Osteoblast (primary cell): ENCODE results near the gene SORCS3. TPM values are rescaled to one million over a fixed set of nuclear protein-coding genes. Genes with fewer than 3 reads are reported as not detected.

Experiments used
- DNase-seq: peaks from one replicate; pipeline ENCODE4 v3.0.0; 2011; ENCODE audit warnings: low spot score, mixed read lengths; ENCODE audit not compliant: insufficient read length; ENCODE audit errors: missing footprints
- H2AFZ ChIP-seq: 2 replicates; pipeline ENCODE4 v1.6.0; 2011; ENCODE audit warnings: mild to moderate bottlenecking, low read length
- H3K27ac ChIP-seq: 2 replicates; pipeline ENCODE4 v1.5.1; 2011; ENCODE audit warnings: mild to moderate bottlenecking, low read depth, low read length, moderate library complexity
- H3K27me3 ChIP-seq: 2 replicates; pipeline ENCODE4 v1.6.0; 2012; ENCODE audit warnings: mild to moderate bottlenecking, control low read depth, inconsistent platforms, low read length, moderate library complexity; ENCODE audit not compliant: insufficient read depth
- H3K36me3 ChIP-seq: 2 replicates; pipeline ENCODE4 v1.5.1; 2011; ENCODE audit warnings: mild to moderate bottlenecking, low read length, control low read depth, moderate library complexity; ENCODE audit not compliant: insufficient read depth
- H3K4me1 ChIP-seq: 2 replicates; pipeline ENCODE4 v1.5.1; 2011; ENCODE audit warnings: mild to moderate bottlenecking, low read length, control low read depth, moderate library complexity; ENCODE audit not compliant: insufficient read depth
- H3K4me2 ChIP-seq: 2 replicates; pipeline ENCODE4 v1.6.0; 2011; ENCODE audit warnings: mild to moderate bottlenecking, low read length; ENCODE audit not compliant: insufficient read depth
- H3K4me3 ChIP-seq: fragments of 200-600 bp; sonication (generic); 3 replicates; pipeline ENCODE4 v1.5.1; 2012; ENCODE audit warnings: mild to moderate bottlenecking, low read length, inconsistent platforms; ENCODE audit not compliant: insufficient read depth
- H3K79me2 ChIP-seq: 2 replicates; pipeline ENCODE4 v1.6.0; 2012; ENCODE audit warnings: mild to moderate bottlenecking, low read length, control low read depth, inconsistent platforms; ENCODE audit not compliant: insufficient read depth
- H3K9me3 ChIP-seq: 2 replicates; pipeline ENCODE4 v1.5.1; 2011; ENCODE audit warnings: low read depth, low read length, control low read depth
- H4K20me1 ChIP-seq: 2 replicates; pipeline ENCODE4 v1.6.0; 2012; ENCODE audit warnings: mild to moderate bottlenecking, low read length, control low read depth; ENCODE audit not compliant: insufficient read depth
- CTCF ChIP-seq: IDR thresholded peaks from 2 replicates; pipeline ENCODE4 v1.5.1; 2011; ENCODE audit warnings: mild to moderate bottlenecking, low read depth, low read length, moderate library complexity; ENCODE audit errors: extremely low read depth
- total RNA-seq: library from RNA; depleted of rRNA; stranded (reverse); fragments of >200 nt; gene quantifications from 2 replicates; pipeline ENCODE4 v1.2.3, GENCODE V29; 2012

Gene SORCS3
- total RNA-seq, 1 donor: not detected

- TF ChIP-seq CTCF: no peak
- Histone ChIP-seq H3K36me3 (no peaks in the 10 kb centered on the region), H3K27me3 (no peaks in the 10 kb centered on the region), H2AFZ (no peak overlapping the region), H3K4me1 (no peaks in the 10 kb centered on the region), H4K20me1 (no peaks in the 10 kb centered on the region), H3K79me2 (no peaks in the 10 kb centered on the region), H3K27ac (no peak overlapping the region), H3K4me3 (no peak overlapping the region), H3K4me2 (no peak overlapping the region), H3K9me3 (no peaks in the 10 kb centered on the region)
- DNase-seq: no peak
Measured at GRCh38 chr10:104680467-104681401, 39.6 kb downstream of the SORCS3 start.

- Histone ChIP-seq H3K36me3 (no peaks in the 10 kb centered on the region), H2AFZ (no peak overlapping the region), H3K27ac (no peak overlapping the region), H4K20me1 (no peaks in the 10 kb centered on the region), H3K4me3 (no peak overlapping the region), H3K9me3 (no peaks in the 10 kb centered on the region), H3K79me2 (no peaks in the 10 kb centered on the region), H3K27me3 (no peaks in the 10 kb centered on the region), H3K4me1 (no peaks in the 10 kb centered on the region), H3K4me2 (no peak overlapping the region)
- no peak for DNase-seq
- no peak for TF ChIP-seq CTCF
Measured at GRCh38 chr10:104681485-104681884, 40.4 kb downstream of the SORCS3 start.

- H3K4me2 ChIP-seq: no peak overlapping the region
- no peak overlapping the region for H2AFZ ChIP-seq
- H3K4me1 ChIP-seq: no peaks in the 10 kb centered on the region
- H3K9me3 ChIP-seq: no peaks in the 10 kb centered on the region
- H3K79me2 ChIP-seq: no peaks in the 10 kb centered on the region
- no peak overlapping the region for H3K4me3 ChIP-seq
- no peaks in the 10 kb centered on the region for H3K36me3 ChIP-seq
- H3K27me3 ChIP-seq: no peaks in the 10 kb centered on the region
- no peak for TF ChIP-seq CTCF
- no peaks in the 10 kb centered on the region for H4K20me1 ChIP-seq
- H3K27ac ChIP-seq: no peak overlapping the region
- DNase-seq: no peak
Measured at GRCh38 chr10:104683567-104683966, 42.5 kb downstream of the SORCS3 start.

GRCh38 chr10:104686829-104687228 lies 45.7 kb downstream of the SORCS3 start:
- Histone ChIP-seq H3K79me2 (no peaks in the 10 kb centered on the region), H3K27ac (no peak overlapping the region), H2AFZ (no peak overlapping the region), H3K36me3 (no peaks in the 10 kb centered on the region), H3K27me3 (no peaks in the 10 kb centered on the region), H3K4me3 (no peak overlapping the region), H4K20me1 (no peaks in the 10 kb centered on the region), H3K4me1 (no peaks in the 10 kb centered on the region), H3K4me2 (no peak overlapping the region), H3K9me3 (no peaks in the 10 kb centered on the region)
- no peak for DNase-seq
- TF ChIP-seq CTCF: no peak
